Naive thymus-derived CD8-positive, alpha-beta T cell (primary cell): Measurements from ENCODE around the gene ZNF540. TPM values are rescaled to one million over a fixed set of nuclear protein-coding genes. Genes with fewer than 3 reads are reported as not detected.
A peak's percentile ranks its signal among the peaks of the same experiment; 100 is the strongest.

Source experiments
- ATAC-seq, 2 donors: fragments of 150-1000 bp; cut with Tn5 transposase in 1 of 2; sonication (Bioruptor Pico), chemical (Tn5 transposase) in 1 of 2; 1 replicate in 1 of 2; 2 replicates in 1 of 2; pipeline ENCODE4 v1.10.0; 2021; ENCODE audit warnings: mild to moderate bottlenecking in 2 of 2, moderate library complexity in 2 of 2
- POLR2A ChIA-PET: fragments of 350-600 bp; sonication (Branson Sonifier 250); formaldehyde crosslinking; loops from one replicate; lab custom pipeline; 2021; ENCODE audit warnings: antibody characterized with exemption; lab: Charles Lee
- DNase-seq, 10 donors: peaks; one replicate each; pipeline versions ENCODE4 v3.0.0 to v3.0.0-alpha.2; 2020 to 2022
- H3K27ac Mint-ChIP-seq, 10 donors: one replicate each; pipeline ENCODE4 v1.8.0; 2020 to 2022; ENCODE audit warnings: mild to moderate bottlenecking in 10 of 10, mixed read lengths in 10 of 10, moderate library complexity in 4 of 10, inconsistent platforms in 1 of 10
- H3K27me3 Mint-ChIP-seq, 5 donors: one replicate each; pipeline ENCODE4 v1.8.0; 2021 to 2022; ENCODE audit warnings: mixed read lengths in 5 of 5
- H3K36me3 Mint-ChIP-seq, 3 donors: one replicate each; pipeline ENCODE4 v1.8.0; 2020 to 2022; ENCODE audit warnings: mixed read lengths in 3 of 3, mild to moderate bottlenecking in 2 of 3, inconsistent platforms in 1 of 3
- H3K4me1 Mint-ChIP-seq, 4 donors: one replicate each; pipeline ENCODE4 v1.8.0; 2021 to 2022; ENCODE audit warnings: mixed read lengths in 4 of 4
- H3K4me3 Mint-ChIP-seq, 10 donors: one replicate each; pipeline ENCODE4 v1.8.0; 2020 to 2022; ENCODE audit warnings: mild to moderate bottlenecking in 10 of 10, mixed read lengths in 10 of 10, moderate library complexity in 6 of 10, inconsistent platforms in 1 of 10
- H3K9me3 Mint-ChIP-seq, 9 donors: one replicate each; pipeline ENCODE4 v1.8.0; 2020 to 2022; ENCODE audit warnings: mixed read lengths in 9 of 9, mild to moderate bottlenecking in 3 of 9, inconsistent platforms in 1 of 9, moderate library complexity in 1 of 9
- polyA plus RNA-seq, 3 donors: library from polyadenylated mRNA; unstranded; fragments of 300-500 nt; fragmentation: Illumina TruSeq; gene quantifications; one replicate each; pipeline ENCODE4 v1.2.3, GENCODE V29; 2021
- total RNA-seq, 8 experiments: library from RNA in 2 of 8; stranded (reverse) in 2 of 8; gene quantifications; one replicate each; pipeline ENCODE4 v1.2.3 and lab custom pipeline; 2021 to 2026

ZNF540 gene
- 10 to 100 TPM; 19.1 to 21.3 TPM for total RNA-seq
- 1 to 10 TPM; 6.6 to 9.1 (median 9.0) TPM for polyA plus RNA-seq
- total RNA-seq (lab: John Stamatoyannopoulos, UW), result 2.8 to 31.5 (median 21.3) reads per million in 6 experiments

DNA sequence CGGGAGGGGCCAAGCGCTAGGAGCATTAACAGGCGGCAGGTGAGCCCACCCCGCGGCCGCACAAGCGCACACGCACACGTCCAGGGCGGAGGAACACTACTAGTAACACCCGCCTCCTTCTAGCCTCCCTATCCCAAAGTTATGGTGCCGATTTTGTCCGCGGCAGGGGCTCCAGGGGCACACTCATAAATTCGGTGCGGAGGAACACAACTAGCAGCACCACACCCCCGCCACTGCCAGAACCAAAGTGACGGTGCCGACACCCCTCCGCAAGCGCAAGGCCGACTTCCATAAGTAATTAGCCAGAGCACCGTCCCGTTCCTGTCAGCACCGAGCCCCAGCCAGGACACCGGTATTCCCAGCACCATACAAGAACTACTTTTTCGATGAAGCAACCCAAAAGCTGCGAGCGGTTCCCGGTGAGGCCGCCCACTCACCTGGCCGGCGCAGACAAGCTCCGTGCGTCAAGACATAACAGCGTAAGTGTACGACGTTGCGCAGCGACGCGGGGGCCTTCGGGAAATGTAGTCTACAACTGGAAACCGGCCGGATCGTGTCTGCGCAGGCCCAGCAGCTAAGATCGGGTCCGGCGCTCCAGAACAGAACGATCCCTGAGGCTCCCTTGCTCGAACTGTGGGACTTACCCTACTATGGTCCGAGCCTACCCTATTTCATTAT is at the start of gene ZNF540, which contains the start of gene ZNF571:
TSS of gene ZNF540 (plus strand) at position 573 of the 678 bp plus-strand sequence. CDS start 3,572 bp downstream, outside the sequence.
TSS of gene ZNF571 (minus strand) at position 489 of the 678 bp plus-strand sequence. CDS start 8,116 bp downstream, outside the sequence.
- ATAC-seq, result peak; percentile 91 to 94
- H3K36me3 Mint-ChIP-seq, result peaks cover 29 to 53% (median 34%) of the 10 kb centered on the region in 3 donors
- H3K4me1 Mint-ChIP-seq, result peaks cover 31 to 41% (median 33%) of the 10 kb centered on the region in 4 donors
- H3K4me3 Mint-ChIP-seq, result peak within 1 kb of the TSS; percentile 93 to 99 (median 98)
- POLR2A ChIA-PET, result interaction anchor here (0.5 to 4.1 kb wide), 26 partner anchors 9 to 1380 kb away, joined by 3 to 50 read pairs (median 3); partner anchors contain the start of genes PSMD8, SIPA1L3, WDR87 and ZFP14
- DNase-seq, result peak; percentile 83 to 96 (median 91)
- peaks cover 0 to 62% (median 22%) of the 10 kb centered on the region in 9 donors for H3K9me3 Mint-ChIP-seq
- peak within 1 kb of the TSS; percentile 96 to 100 (median 98) for H3K27ac Mint-ChIP-seq
- peaks cover 0 to 3% (median 0%) of the 10 kb centered on the region in 5 donors for H3K27me3 Mint-ChIP-seq

DNA sequence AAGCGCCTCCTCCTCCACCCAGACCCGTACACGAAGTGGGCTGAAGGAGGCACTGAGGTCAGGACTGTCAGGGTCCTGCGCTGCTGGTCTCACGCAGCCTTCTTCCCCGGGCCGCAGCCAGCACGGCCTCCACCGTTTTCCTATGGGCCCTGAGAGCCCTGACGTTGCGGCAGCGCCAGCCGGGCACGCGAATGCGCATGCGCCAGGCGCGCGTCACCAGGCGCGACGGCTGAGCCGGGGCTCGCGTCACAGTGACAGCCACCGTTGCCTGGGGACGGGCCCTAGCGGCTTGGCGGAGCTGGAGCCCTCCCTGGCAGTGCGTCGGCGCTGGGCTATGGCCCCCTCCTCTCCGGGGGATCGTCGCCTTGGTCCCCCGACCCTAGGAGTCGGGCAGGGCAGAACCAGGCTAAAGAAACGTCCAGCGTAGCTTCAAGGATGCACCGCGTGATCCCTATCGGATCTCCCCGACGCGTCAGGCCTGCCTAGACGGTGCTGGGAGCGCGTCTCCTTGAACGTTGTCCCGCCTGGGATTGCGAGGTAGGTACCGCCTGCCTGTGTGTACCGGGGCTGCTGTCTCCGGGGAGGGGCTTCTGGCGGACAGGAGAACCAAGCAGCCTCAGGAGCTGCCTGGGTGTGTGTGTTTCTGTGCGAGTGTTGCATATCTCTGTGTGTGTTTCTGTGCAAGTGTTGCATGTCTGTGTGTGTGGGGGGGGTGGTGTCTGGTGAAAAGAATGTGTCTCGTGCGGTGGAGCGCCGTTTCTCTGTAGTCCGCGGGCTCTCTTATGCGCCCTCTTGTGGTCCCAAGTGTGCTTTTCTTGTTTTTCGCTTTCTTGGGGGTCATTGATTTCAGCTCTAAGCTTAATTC is 43.3 kb upstream of the ZNF540 start:
- H3K27ac Mint-ChIP-seq, result peak overlapping the region in 6 of 10 donors; percentile 34 to 88 (median 64)
- H3K9me3 Mint-ChIP-seq, result peaks cover 0 to 92% (median 48%) of the 10 kb centered on the region in 9 donors

GRCh38 chr19:37563518-37563917 is 31.2 kb upstream of the ZNF540 start:
- POLR2A ChIA-PET, result no interaction called here

More for the DNA sequence above, 43.3 kb upstream of the ZNF540 start:
- peaks cover 0 to 2% (median 0%) of the 10 kb centered on the region in 5 donors for H3K27me3 Mint-ChIP-seq
- POLR2A ChIA-PET, result interaction anchor here (1.0 kb wide), 1 partner anchor 84 kb away, joined by 3 read pairs; the partner anchor contains the start of gene ZNF569
- DNase-seq, result peak in 8 of 10 donors; percentile 1 to 68 (median 25)
- peak overlapping the region in 9 of 10 donors; percentile 64 to 91 (median 81) for H3K4me3 Mint-ChIP-seq
- peak; percentile 51 to 69 for ATAC-seq
- peaks cover 0 to 4% (median 2%) of the 10 kb centered on the region in 4 donors for H3K4me1 Mint-ChIP-seq
- peaks cover 5 to 58% (median 49%) of the 10 kb centered on the region in 3 donors for H3K36me3 Mint-ChIP-seq

GRCh38 chr19:37564624-37565369 is 29.9 kb upstream of the ZNF540 start:
- peaks cover 21 to 92% (median 41%) of the 10 kb centered on the region in 9 donors for H3K9me3 Mint-ChIP-seq
- no peaks in the 10 kb centered on the region for H3K27me3 Mint-ChIP-seq
- POLR2A ChIA-PET, result no interaction called here
- DNase-seq, result no peak
- H3K36me3 Mint-ChIP-seq, result peaks cover 54 to 88% (median 76%) of the 10 kb centered on the region in 3 donors
- H3K4me1 Mint-ChIP-seq, result peaks cover 0 to 2% (median 0%) of the 10 kb centered on the region in 4 donors
- no peak overlapping the region for H3K4me3 Mint-ChIP-seq
- no peak overlapping the region for H3K27ac Mint-ChIP-seq
- ATAC-seq, result no peak

More at GRCh38 chr19:37563518-37563917, 31.2 kb upstream of the ZNF540 start:
- Mint-ChIP-seq H3K27ac (no peak overlapping the region), H3K27me3 (no peaks in the 10 kb centered on the region), H3K4me1 (no peaks in the 10 kb centered on the region), H3K36me3 (peaks cover 44 to 87% (median 68%) of the 10 kb centered on the region in 3 donors), H3K9me3 (peaks cover 17 to 93% (median 47%) of the 10 kb centered on the region in 9 donors), H3K4me3 (no peak overlapping the region)
- no peak for DNase-seq
- ATAC-seq, result no peak

DNA sequence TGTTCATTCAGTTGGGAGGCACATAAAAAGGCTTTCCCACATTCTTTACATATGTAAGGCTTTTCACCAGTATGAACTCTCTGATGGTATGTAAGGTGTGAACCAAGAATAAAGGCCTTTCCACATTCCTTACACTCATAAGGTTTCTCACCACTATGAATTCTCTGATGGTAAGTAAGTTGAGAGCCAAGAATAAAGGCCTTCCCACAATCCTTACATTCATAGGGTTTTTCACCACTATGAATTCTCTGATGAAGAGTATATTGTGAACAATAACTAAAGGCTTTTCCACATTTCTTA is 29.4 kb upstream of the ZNF540 start:
- no peak for DNase-seq
- Mint-ChIP-seq H3K4me1 (peaks cover 0 to 2% (median 0%) of the 10 kb centered on the region in 4 donors), H3K9me3 (peaks cover 23 to 94% (median 46%) of the 10 kb centered on the region in 9 donors), H3K27me3 (no peaks in the 10 kb centered on the region), H3K4me3 (no peak overlapping the region), H3K27ac (no peak overlapping the region), H3K36me3 (peaks cover 56 to 91% (median 81%) of the 10 kb centered on the region in 3 donors)
- POLR2A ChIA-PET, result no interaction called here
- no peak for ATAC-seq

DNA sequence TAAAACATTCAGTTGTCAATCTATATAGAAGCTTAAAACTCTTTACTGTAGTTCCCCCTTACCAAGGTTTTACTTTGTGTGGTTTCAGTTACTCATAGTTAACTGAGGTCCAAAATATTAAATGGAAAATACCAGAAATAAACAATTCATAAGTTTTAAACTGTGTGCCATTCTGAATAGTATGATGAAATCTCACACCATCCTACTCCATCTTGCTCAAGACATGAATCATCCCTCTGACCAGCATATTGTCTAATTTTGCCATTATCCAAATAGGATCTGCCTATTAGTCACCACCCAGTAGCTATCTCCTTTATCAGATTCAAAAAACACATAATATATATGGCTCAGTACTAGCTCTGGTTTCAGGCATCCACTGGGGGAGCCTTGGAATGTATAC is 22.5 kb upstream of the ZNF540 start:
- peaks cover 45 to 72% (median 62%) of the 10 kb centered on the region in 3 donors for H3K36me3 Mint-ChIP-seq
- H3K27me3 Mint-ChIP-seq, result no peaks in the 10 kb centered on the region
- no peak overlapping the region for H3K4me3 Mint-ChIP-seq
- peaks cover 0 to 2% (median 0%) of the 10 kb centered on the region in 4 donors for H3K4me1 Mint-ChIP-seq
- POLR2A ChIA-PET, result no interaction called here
- H3K9me3 Mint-ChIP-seq, result peaks cover 0 to 46% (median 42%) of the 10 kb centered on the region in 9 donors
- no peak overlapping the region for H3K27ac Mint-ChIP-seq
- ATAC-seq (no peak), DNase-seq (no peak)

DNA sequence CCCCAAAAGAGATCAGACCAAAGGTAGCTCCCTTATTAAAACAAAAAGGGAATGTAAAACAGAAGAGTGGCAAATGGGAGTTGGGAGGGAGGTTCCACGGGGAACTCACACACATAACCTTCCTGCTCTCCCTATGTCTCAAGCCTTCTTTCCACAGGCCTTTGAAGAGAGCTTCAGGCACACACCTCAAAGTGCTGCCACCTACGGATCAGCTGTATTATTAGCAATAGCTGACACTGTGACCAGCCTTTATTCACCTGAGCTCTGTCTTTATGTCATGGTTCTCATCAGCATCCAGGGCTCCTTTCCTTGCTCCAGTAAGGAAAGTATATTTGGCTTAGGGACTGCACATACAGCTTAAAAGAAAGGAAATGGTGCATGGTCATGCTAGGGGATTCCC is 11.3 kb upstream of the ZNF540 start:
- DNase-seq (no peak), ATAC-seq (no peak)
- Mint-ChIP-seq H3K36me3 (peaks cover 4 to 32% (median 30%) of the 10 kb centered on the region in 3 donors), H3K27me3 (no peaks in the 10 kb centered on the region), H3K4me3 (no peak overlapping the region), H3K27ac (no peak overlapping the region), H3K9me3 (peaks cover 0 to 65% (median 39%) of the 10 kb centered on the region in 9 donors), H3K4me1 (peaks cover 0 to 3% (median under 1%) of the 10 kb centered on the region in 4 donors)
- POLR2A ChIA-PET, result interaction anchor here (0.5 to 0.8 kb wide), 2 partner anchors 11 to 206 kb away, joined by 3 read pairs; partner anchors contain the start of genes ZNF540 and ZNF571

DNA sequence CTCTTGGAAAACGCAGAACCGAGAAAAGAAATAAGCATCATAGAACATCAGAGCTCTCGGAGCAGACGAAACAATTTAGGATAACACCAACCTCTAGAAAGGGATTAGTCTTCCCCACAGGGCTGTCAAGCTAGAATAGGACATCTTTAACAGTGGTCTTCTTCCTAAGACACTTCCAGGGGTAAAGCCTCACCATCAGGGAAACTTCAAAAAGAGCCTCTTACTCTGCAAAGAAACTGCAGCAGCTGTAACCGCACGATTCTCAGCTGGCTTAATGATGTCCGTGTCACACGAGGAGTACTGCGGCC is 726 bp upstream of the ZNF540 start:
- Mint-ChIP-seq H3K4me3 (peak overlapping the region; percentile 93 to 99 (median 98)), H3K27me3 (peaks cover 0 to 3% (median 0%) of the 10 kb centered on the region in 5 donors), H3K9me3 (peaks cover 0 to 64% (median 23%) of the 10 kb centered on the region in 9 donors), H3K4me1 (peaks cover 31 to 41% (median 33%) of the 10 kb centered on the region in 4 donors), H3K27ac (peak overlapping the region; percentile 96 to 100 (median 98)), H3K36me3 (peaks cover 29 to 54% (median 34%) of the 10 kb centered on the region in 3 donors)
- POLR2A ChIA-PET, result interaction anchor here (0.5 to 4.1 kb wide), 19 partner anchors 11 to 1379 kb away, joined by 3 to 50 read pairs (median 5); partner anchors contain the start of genes ZFP14, ZFP30, ZNF146 and ZNF345
- ATAC-seq, result no peak
- no peak for DNase-seq

GRCh38 chr19:37594982-37595382 is 306 bp downstream of the ZNF540 start:
- H3K4me1 Mint-ChIP-seq, result peaks cover 31 to 41% (median 33%) of the 10 kb centered on the region in 4 donors
- H3K27ac Mint-ChIP-seq, result peak overlapping the region; percentile 96 to 100 (median 98)
- DNase-seq (peak in 8 of 10 donors; percentile 29 to 85 (median 72)), ATAC-seq (peak; percentile 41 to 58)
- POLR2A ChIA-PET, result interaction anchor here (0.6 to 4.1 kb wide), 22 partner anchors 10 to 1380 kb away, joined by 3 to 50 read pairs (median 4); partner anchors contain the start of genes PSMD8, SIPA1L3, WDR87 and ZFP14
- peak overlapping the region; percentile 93 to 99 (median 98) for H3K4me3 Mint-ChIP-seq
- H3K9me3 Mint-ChIP-seq, result peaks cover 0 to 60% (median 25%) of the 10 kb centered on the region in 9 donors
- H3K36me3 Mint-ChIP-seq, result peaks cover 32 to 55% (median 38%) of the 10 kb centered on the region in 3 donors
- H3K27me3 Mint-ChIP-seq, result peaks cover 0 to 3% (median 0%) of the 10 kb centered on the region in 5 donors

DNA sequence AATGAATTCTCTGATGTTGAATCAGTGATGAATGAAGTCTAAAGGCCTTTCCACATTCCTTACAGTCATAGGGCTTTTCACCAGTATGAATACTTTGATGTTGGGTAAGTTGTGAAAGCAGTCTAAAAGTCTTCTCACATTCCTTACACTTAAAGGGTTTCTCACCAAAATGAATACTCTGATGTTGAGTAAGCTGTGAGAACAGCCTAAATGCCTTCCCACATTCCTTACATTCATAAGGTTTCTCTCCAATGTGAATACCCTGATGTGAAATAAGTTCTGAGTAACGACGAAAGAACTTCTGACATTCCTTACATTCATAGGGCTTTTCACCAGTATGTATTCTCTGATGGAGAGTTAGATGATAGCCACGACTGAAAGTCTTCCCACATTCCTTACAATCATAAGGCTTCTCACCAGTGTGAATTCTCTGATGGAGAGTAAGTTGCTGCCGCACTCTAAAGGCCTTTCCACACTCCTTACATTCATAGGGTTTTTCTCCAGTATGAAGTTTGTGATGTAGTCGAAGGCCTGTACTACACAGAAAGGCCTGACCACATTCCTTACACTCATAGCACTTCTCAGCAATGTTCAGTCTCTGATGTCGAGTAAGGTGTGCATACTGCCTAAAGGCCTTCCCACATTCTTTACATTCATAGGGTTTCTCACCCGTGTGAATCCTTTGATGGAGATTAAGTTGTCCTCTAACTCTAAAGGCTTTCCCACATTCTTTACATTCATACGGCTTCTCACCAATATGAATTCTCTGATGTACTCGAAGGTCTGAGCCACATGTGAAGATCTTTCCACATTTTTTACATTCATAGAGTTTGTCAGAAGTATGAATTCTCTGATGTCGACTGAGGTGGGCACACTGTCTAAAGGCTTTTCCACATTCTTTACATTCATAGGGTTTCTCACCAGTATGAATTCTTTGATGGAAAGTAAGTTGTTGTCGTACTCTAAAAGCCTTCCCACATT is 40.7 kb downstream of the ZNF540 start:
- POLR2A ChIA-PET, result no interaction called here
- ATAC-seq (no peak), DNase-seq (no peak)
- peaks cover 19 to 95% (median 49%) of the 10 kb centered on the region in 9 donors for H3K9me3 Mint-ChIP-seq
- H3K27ac Mint-ChIP-seq, result no peak overlapping the region
- H3K36me3 Mint-ChIP-seq, result peaks cover 40 to 67% (median 50%) of the 10 kb centered on the region in 3 donors
- H3K4me3 Mint-ChIP-seq, result no peak overlapping the region
- H3K4me1 Mint-ChIP-seq, result peaks cover 0 to 2% (median 0%) of the 10 kb centered on the region in 4 donors
- H3K27me3 Mint-ChIP-seq, result no peaks in the 10 kb centered on the region
